GM21717 (cell line): ENCODE results near the gene KRTAP10-2.

Experiments used
- ATAC-seq: cut with Tn5 transposase; IDR thresholded peaks from one replicate; pipeline ENCODE4 v1.9.1; 2021; ENCODE audit warnings: mild to moderate bottlenecking, moderate library complexity; ENCODE audit not compliant: unreplicated experiment

Gene KRTAP10-2

GRCh38 chr21:44527156-44527982 lies 23.9 kb downstream of the KRTAP10-2 start:
- ATAC-seq: no peak

GRCh38 chr21:44526096-44526997 lies 25.0 kb downstream of the KRTAP10-2 start:
- no peak for ATAC-seq

- no peak for ATAC-seq
Measured at GRCh38 chr21:44525391-44526095, 25.8 kb downstream of the KRTAP10-2 start.

GRCh38 chr21:44524414-44525371 lies 26.6 kb downstream of the KRTAP10-2 start:
- ATAC-seq: no peak

- no peak for ATAC-seq
Measured at GRCh38 chr21:44523567-44524413, 27.5 kb downstream of the KRTAP10-2 start.

GRCh38 chr21:44522753-44523204 lies 28.5 kb downstream of the KRTAP10-2 start:
- no peak for ATAC-seq

- no peak for ATAC-seq
Measured at GRCh38 chr21:44521928-44522752, 29.2 kb downstream of the KRTAP10-2 start.

- ATAC-seq: no peak
Measured at GRCh38 chr21:44521301-44521927, 29.9 kb downstream of the KRTAP10-2 start.

GRCh38 chr21:44520326-44521300 lies 30.7 kb downstream of the KRTAP10-2 start:
- no peak for ATAC-seq

GRCh38 chr21:44519346-44520325 lies 31.7 kb downstream of the KRTAP10-2 start:
- ATAC-seq: no peak

- no peak for ATAC-seq
Measured at GRCh38 chr21:44518686-44519085, 32.6 kb downstream of the KRTAP10-2 start.

GRCh38 chr21:44517175-44517899 lies 34.0 kb downstream of the KRTAP10-2 start:
- no peak for ATAC-seq

- no peak for ATAC-seq
Measured at GRCh38 chr21:44516828-44517174, 34.5 kb downstream of the KRTAP10-2 start.

GRCh38 chr21:44516342-44516741 lies 35.0 kb downstream of the KRTAP10-2 start:
- ATAC-seq: no peak
